ENCODE results near the gene PCDHGA5.
"Not testable (repeated sequence)": the region's sequence is repeated elsewhere in the genome, so short reads cannot be mapped to it uniquely, and the experiment has no call there.

PCDHGA5 gene

GRCh38 chr5:141414548-141415274 is 50.7 kb downstream of the PCDHGA5 start:
- not testable (repeated sequence) for DNase-seq (ENCODE audit: low spot score)

- not testable (repeated sequence) for DNase-seq (ENCODE audit: low spot score)
Observed at GRCh38 chr5:141415275-141415618, 51.3 kb downstream of the PCDHGA5 start.

All from AG20443 (cell line).